KOPT-K1 (cell line): Measurements from ENCODE around the gene MOB3B.

Experiments
- H3K27ac ChIP-seq: fragments of 200-600 bp; sonication (generic); 2 replicates; pipeline ENCODE4 v1.5.1; 2016; ENCODE audit warnings: antibody characterized with exemption, mild to moderate bottlenecking, low read depth, low read length; ENCODE audit not compliant: poor library complexity, severe bottlenecking
- H3K36me3 ChIP-seq: fragments of 200-600 bp; sonication (generic); 2 replicates; pipeline ENCODE4 v1.5.1; 2017; ENCODE audit warnings: antibody characterized with exemption, mild to moderate bottlenecking, low read length, moderate library complexity; ENCODE audit not compliant: insufficient read depth
- H3K9me3 ChIP-seq: fragments of 200-600 bp; sonication (generic); 2 replicates; pipeline ENCODE4 v1.5.1; 2017; ENCODE audit warnings: antibody characterized with exemption, low read length, mild to moderate bottlenecking; ENCODE audit not compliant: insufficient read depth, poor library complexity, severe bottlenecking

Gene MOB3B

DNA sequence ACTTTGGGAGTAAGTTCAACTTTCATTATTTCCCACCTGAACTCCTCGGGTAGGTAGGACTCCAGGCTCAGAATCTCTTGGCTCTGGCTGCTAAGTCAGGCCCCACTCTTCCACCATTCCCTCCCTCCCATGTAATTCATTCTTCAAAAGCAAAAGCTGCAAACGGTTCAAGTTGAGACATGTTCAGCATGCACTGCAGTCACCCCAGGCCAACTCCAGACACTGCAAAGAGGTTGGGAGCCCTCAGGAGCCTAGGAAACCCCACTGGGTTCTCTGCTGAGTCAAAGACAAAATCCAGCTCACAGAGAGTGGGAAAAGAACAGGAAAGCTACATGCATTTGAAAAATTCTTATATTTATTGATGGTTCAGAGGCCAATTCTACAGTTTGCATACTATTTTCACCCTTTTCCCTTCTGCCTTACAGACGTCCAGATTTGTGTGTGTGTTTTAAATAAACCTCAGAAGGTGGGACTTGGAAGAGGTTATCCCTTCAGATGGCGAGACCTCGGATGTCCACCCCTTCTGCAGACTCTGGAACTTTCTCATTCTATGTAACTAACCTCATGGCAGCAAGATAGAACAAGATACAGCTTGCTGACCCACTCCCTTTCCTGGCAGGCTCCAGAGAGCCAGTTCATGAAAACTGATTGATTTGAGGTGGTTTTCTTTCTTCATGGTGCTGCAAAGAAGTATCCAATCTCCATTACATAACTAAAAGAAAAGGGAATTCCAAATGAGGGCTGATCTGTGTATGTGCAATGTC, 167.0 kb downstream of the MOB3B start:
- H3K9me3 ChIP-seq: no peaks in the 10 kb centered on the region
- H3K27ac ChIP-seq: no peak overlapping the region
- H3K36me3 ChIP-seq: no peaks in the 10 kb centered on the region

DNA sequence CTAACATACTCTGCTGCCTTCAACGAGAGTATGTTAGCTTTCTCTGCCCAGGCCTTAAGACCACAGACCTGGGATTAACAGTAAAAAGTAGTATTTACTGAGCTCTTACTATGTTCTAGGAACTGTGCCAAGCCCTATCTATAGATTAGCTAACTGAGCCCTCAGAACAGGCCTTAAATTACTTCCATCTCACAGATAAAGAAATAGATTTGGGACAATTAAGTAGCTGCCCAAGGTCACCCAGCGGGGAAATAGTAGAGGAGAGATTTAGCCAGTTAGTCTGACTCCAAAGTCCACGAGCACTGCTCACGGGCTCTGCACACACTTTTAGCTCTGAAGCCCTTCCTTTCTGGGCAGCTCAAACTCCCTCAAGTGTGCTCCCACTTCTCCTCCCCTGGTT, 168.1 kb downstream of the MOB3B start:
- Histone ChIP-seq H3K9me3 (no peaks in the 10 kb centered on the region), H3K36me3 (no peaks in the 10 kb centered on the region), H3K27ac (no peak overlapping the region)

DNA sequence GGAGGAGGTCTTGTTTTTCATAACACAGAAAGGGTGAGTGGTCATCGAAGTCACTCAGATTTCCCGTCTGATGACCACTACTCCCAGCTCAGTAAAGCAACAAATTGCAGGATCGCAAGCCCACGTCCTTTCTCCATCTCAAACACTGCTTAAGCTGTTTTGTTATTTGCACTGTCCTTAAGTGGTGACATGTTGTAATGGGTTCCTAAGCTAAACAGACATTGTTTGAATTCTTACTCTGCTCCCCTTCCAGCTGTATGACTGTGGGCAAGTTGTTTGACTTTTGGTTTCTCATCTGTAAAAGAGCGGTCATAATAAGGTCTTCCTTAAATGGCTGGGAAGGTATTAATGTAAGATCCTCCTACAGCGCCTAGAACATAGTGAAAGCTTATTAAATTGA, 169.9 kb downstream of the MOB3B start:
- no peaks in the 10 kb centered on the region for H3K36me3 ChIP-seq
- H3K9me3 ChIP-seq: no peaks in the 10 kb centered on the region
- H3K27ac ChIP-seq: no peak overlapping the region

DNA sequence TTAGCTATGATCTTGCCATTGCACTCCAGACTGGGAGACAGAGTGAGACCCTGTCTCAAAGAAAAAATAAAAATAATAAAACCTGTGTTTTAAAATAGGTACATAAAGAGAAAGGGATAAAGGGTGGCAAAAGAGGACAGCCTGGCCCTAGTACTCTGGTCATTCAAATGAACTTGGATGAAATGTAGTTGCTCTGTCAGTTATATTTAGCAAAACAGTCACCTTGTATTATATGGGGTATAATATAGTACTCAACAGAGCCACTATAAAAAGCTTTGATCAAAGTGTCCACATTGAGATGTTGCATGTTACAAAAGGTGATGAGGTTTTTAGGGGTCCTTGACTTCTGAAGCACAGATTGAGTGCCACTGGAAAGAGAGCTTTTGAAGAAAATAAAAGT, 171.6 kb downstream of the MOB3B start:
- Histone ChIP-seq H3K27ac (no peak overlapping the region), H3K9me3 (no peaks in the 10 kb centered on the region), H3K36me3 (no peaks in the 10 kb centered on the region)

GRCh38 chr9:27356446-27356845, 173.2 kb downstream of the MOB3B start:
- no peaks in the 10 kb centered on the region for H3K9me3 ChIP-seq
- no peaks in the 10 kb centered on the region for H3K36me3 ChIP-seq
- no peak overlapping the region for H3K27ac ChIP-seq

GRCh38 chr9:27355166-27355565, 174.4 kb downstream of the MOB3B start:
- Histone ChIP-seq H3K36me3 (no peaks in the 10 kb centered on the region), H3K27ac (no peak overlapping the region), H3K9me3 (no peaks in the 10 kb centered on the region)

GRCh38 chr9:27353474-27354229, 176.0 kb downstream of the MOB3B start:
- H3K27ac ChIP-seq: no peak overlapping the region

GRCh38 chr9:27353166-27353473, 176.5 kb downstream of the MOB3B start:
- H3K9me3 ChIP-seq: no peaks in the 10 kb centered on the region
- no peaks in the 10 kb centered on the region for H3K36me3 ChIP-seq
- H3K27ac ChIP-seq: no peak overlapping the region

More at GRCh38 chr9:27353474-27354229, 176.0 kb downstream of the MOB3B start:
- Histone ChIP-seq H3K36me3 (no peaks in the 10 kb centered on the region), H3K9me3 (no peaks in the 10 kb centered on the region)

- Histone ChIP-seq H3K27ac (no peak overlapping the region), H3K9me3 (no peaks in the 10 kb centered on the region), H3K36me3 (no peaks in the 10 kb centered on the region)
Measured at GRCh38 chr9:27352457-27353165, 177.0 kb downstream of the MOB3B start.

DNA sequence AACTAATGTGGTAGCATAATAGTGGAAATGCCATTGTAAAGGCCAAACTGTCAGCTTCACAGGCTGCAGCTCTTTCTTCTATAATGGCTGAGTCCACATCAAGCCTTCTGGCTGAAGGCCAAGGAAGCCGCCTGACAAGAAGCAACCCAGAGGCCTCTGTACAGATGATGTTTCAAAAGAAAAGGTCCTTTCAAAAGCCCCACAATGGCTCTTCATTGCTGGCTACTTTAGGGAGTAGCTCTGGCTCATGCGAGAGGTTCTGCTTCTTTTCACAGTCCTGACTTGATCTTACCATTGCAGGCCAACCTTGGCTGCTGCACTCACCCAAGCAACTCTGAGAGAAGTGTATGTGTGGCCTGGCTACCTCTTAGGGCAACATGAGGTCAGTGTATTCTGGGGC, 178.2 kb downstream of the MOB3B start:
- no peaks in the 10 kb centered on the region for H3K9me3 ChIP-seq
- no peaks in the 10 kb centered on the region for H3K36me3 ChIP-seq
- H3K27ac ChIP-seq: no peak overlapping the region

DNA sequence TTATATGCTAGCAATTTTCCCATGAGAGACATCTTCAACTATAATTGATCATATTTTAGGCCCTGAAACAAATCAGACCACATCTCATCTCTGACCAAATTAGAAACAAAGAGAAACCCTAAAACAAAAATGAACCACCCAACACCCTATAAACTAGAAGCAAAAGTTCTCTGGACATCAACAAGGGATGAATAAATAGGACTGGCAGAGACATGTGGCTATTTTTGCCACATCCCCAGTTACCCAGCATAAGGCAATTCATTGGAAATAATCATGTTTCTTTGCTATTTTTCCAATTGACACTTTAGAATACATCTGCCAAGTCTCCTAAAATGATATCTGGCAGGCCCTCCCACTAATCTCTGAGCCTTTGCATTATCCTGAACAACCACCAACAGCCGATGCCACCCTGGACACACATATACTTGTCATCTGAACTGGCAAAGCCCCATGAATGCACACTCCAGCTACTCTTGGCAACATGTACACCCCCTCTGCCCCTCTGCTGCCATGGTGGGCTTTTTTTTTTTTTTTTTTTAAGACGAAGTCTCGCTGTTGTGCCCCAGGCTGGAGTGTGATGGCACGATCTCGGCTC, 179.1 kb downstream of the MOB3B start:
- Histone ChIP-seq H3K9me3 (no peaks in the 10 kb centered on the region), H3K36me3 (no peaks in the 10 kb centered on the region), H3K27ac (no peak overlapping the region)

DNA sequence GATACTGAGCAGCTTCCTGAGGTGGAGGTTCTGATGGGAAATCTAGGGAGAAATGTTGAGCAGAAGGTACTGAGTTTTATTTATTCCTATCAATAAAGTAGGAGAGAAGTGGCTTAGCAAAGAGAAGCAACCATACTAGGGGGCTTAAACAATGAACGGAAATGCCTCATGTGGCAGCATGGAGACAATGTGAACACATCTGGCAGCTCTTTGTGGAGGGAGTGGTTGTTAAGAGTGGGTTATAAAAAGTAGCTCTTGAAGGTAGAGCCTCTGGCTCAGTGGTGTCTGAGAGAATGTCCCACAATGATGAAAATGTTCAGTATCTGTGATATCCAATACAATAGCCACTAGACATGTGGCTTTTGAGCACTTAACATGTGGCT, 179.9 kb downstream of the MOB3B start:
- Histone ChIP-seq H3K9me3 (no peaks in the 10 kb centered on the region), H3K36me3 (no peaks in the 10 kb centered on the region), H3K27ac (no peak overlapping the region)

DNA sequence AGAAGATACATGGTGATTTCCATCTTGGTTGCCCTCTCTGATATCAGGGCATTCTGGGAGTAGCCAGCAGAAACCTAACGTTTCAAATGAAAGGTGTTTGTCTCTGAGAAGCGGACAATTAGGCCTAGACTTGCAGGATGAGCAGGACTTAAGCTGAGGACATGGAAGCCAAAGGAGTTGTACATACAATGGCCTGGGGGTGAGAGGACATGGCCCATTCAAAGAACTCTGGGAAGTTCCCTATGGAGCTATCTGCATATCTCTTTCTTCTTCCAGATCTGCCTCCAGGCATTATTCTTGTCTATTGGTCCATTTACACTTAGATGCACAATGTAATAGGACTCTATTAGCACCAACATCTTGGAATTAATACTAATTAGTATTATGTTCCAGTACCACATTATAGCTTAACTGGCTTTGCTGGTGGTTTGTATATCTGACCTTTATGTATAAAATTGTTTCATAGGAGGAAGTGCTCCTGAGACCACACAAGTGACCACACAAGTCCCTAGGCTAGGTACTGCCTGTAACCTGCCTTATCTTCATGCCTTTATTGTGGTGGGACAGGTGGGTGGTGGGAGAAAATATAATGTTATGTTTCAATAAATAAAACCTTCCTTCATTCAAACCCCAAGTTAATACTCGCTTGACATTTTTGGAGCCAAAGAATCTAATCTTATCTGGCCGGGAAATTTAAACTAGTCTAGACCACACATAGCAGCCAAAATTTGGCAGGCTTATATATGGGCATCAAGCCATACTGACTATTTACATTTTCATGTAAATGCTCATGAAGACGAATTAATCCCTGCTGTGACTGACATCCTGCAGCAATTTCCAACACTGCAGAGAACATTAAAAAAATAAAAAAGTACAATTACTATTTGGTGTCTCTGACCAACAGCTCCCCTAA, 180.6 kb downstream of the MOB3B start:
- no peaks in the 10 kb centered on the region for H3K9me3 ChIP-seq
- H3K27ac ChIP-seq: no peak overlapping the region
- H3K36me3 ChIP-seq: no peaks in the 10 kb centered on the region

- Histone ChIP-seq H3K9me3 (no peaks in the 10 kb centered on the region), H3K27ac (no peak overlapping the region), H3K36me3 (no peaks in the 10 kb centered on the region)
Measured at GRCh38 chr9:27347889-27348288, 181.7 kb downstream of the MOB3B start.
